T-helper 9 cell (primary cell): ENCODE measurements around the gene HTRA3.

Experiments used
- DNase-seq: peaks from one replicate; pipeline ENCODE4 v3.0.0-alpha.2; 2020

HTRA3 gene

GRCh38 chr4:8296491-8296890 lies 26.9 kb downstream of the HTRA3 start:
- no peak for DNase-seq

- DNase-seq: no peak
Observed at GRCh38 chr4:8297141-8297601, 27.6 kb downstream of the HTRA3 start.

GRCh38 chr4:8297691-8298485 lies 28.3 kb downstream of the HTRA3 start:
- no peak for DNase-seq

- DNase-seq: no peak
Observed at GRCh38 chr4:8300832-8301231, 31.3 kb downstream of the HTRA3 start.

- no peak for DNase-seq
Observed at GRCh38 chr4:8301851-8302730, 32.5 kb downstream of the HTRA3 start.

GRCh38 chr4:8303081-8303480 lies 33.5 kb downstream of the HTRA3 start:
- no peak for DNase-seq

- no peak for DNase-seq
Observed at GRCh38 chr4:8303485-8304281, 34.1 kb downstream of the HTRA3 start.

GRCh38 chr4:8304827-8305695 lies 35.5 kb downstream of the HTRA3 start:
- no peak for DNase-seq

- no peak for DNase-seq
Observed at GRCh38 chr4:8305851-8306471, 36.4 kb downstream of the HTRA3 start.

GRCh38 chr4:8306511-8307021 lies 37.0 kb downstream of the HTRA3 start:
- DNase-seq: no peak

- DNase-seq: no peak
Observed at GRCh38 chr4:8307121-8307520, 37.6 kb downstream of the HTRA3 start.

- no peak for DNase-seq
Observed at GRCh38 chr4:8307714-8308113, 38.2 kb downstream of the HTRA3 start.

GRCh38 chr4:8308144-8308543 lies 38.6 kb downstream of the HTRA3 start:
- DNase-seq: no peak

- DNase-seq: no peak
Observed at GRCh38 chr4:8308856-8309771, 39.6 kb downstream of the HTRA3 start.

- DNase-seq: no peak
Observed at GRCh38 chr4:8310306-8310705, 40.8 kb downstream of the HTRA3 start.

GRCh38 chr4:8311101-8312068 lies 41.8 kb downstream of the HTRA3 start:
- DNase-seq: no peak

GRCh38 chr4:8312069-8312445 lies 42.5 kb downstream of the HTRA3 start:
- no peak for DNase-seq

GRCh38 chr4:8312976-8313375 lies 43.4 kb downstream of the HTRA3 start:
- no peak for DNase-seq

GRCh38 chr4:8314691-8315255 lies 45.2 kb downstream of the HTRA3 start:
- no peak for DNase-seq
